ENCODE measurements around the gene P2RY2.

Gene P2RY2

GRCh38 chr11:73193251-73194033 lies 24.6 kb upstream of the P2RY2 start:
- TF ChIP-seq GATA3 (IDR thresholded peaks at IDR 0.05; ENCODE audit: low read depth, low read length) = no peak

GRCh38 chr11:73194034-73194507 lies 24.0 kb upstream of the P2RY2 start:
- no peak for TF ChIP-seq GATA2 (IDR thresholded peaks at IDR 0.05; ENCODE audit: low read depth, low read length)
- no peak for TF ChIP-seq GATA3 (IDR thresholded peaks at IDR 0.05; ENCODE audit: low read depth, low read length)

GRCh38 chr11:73194593-73194992 lies 23.5 kb upstream of the P2RY2 start:
- TF ChIP-seq GATA3 (IDR thresholded peaks at IDR 0.05; ENCODE audit: low read depth, low read length) (no peak), GATA2 (IDR thresholded peaks at IDR 0.05; ENCODE audit: low read depth, low read length) (no peak)

GRCh38 chr11:73195191-73196007 lies 22.7 kb upstream of the P2RY2 start:
- no peak for TF ChIP-seq GATA3 (IDR thresholded peaks at IDR 0.05; ENCODE audit: low read depth, low read length)
- no peak for TF ChIP-seq GATA2 (IDR thresholded peaks at IDR 0.05; ENCODE audit: low read depth, low read length)

- no peak for TF ChIP-seq GATA3 (IDR thresholded peaks at IDR 0.05; ENCODE audit: low read depth, low read length)
- no peak for TF ChIP-seq GATA2 (IDR thresholded peaks at IDR 0.05; ENCODE audit: low read depth, low read length)
Observed at GRCh38 chr11:73196576-73196975, 21.5 kb upstream of the P2RY2 start.

GRCh38 chr11:73197348-73197747 lies 20.7 kb upstream of the P2RY2 start:
- TF ChIP-seq GATA3 (IDR thresholded peaks at IDR 0.05; ENCODE audit: low read depth, low read length) (no peak), GATA2 (IDR thresholded peaks at IDR 0.05; ENCODE audit: low read depth, low read length) (no peak)

GRCh38 chr11:73198677-73199076 lies 19.4 kb upstream of the P2RY2 start:
- TF ChIP-seq GATA3 (IDR thresholded peaks at IDR 0.05; ENCODE audit: low read depth, low read length) = no peak
- TF ChIP-seq GATA2 (IDR thresholded peaks at IDR 0.05; ENCODE audit: low read depth, low read length) = no peak

- no peak for TF ChIP-seq GATA3 (IDR thresholded peaks at IDR 0.05; ENCODE audit: low read depth, low read length)
- no peak for TF ChIP-seq GATA2 (IDR thresholded peaks at IDR 0.05; ENCODE audit: low read depth, low read length)
Observed at GRCh38 chr11:73199446-73199845, 18.6 kb upstream of the P2RY2 start.

GRCh38 chr11:73200256-73200655 lies 17.8 kb upstream of the P2RY2 start:
- TF ChIP-seq GATA3 (IDR thresholded peaks at IDR 0.05; ENCODE audit: low read depth, low read length) = no peak

- TF ChIP-seq GATA2 (IDR thresholded peaks at IDR 0.05; ENCODE audit: low read depth, low read length) (no peak), GATA3 (IDR thresholded peaks at IDR 0.05; ENCODE audit: low read depth, low read length) (no peak)
Observed at GRCh38 chr11:73201249-73201648, 16.8 kb upstream of the P2RY2 start.

- TF ChIP-seq GATA3 (IDR thresholded peaks at IDR 0.05; ENCODE audit: low read depth, low read length) (no peak), GATA2 (IDR thresholded peaks at IDR 0.05; ENCODE audit: low read depth, low read length) (no peak)
Observed at GRCh38 chr11:73201888-73202780, 15.9 kb upstream of the P2RY2 start.

GRCh38 chr11:73203322-73203721 lies 14.8 kb upstream of the P2RY2 start:
- TF ChIP-seq GATA2 (IDR thresholded peaks at IDR 0.05; ENCODE audit: low read depth, low read length) = no peak
- TF ChIP-seq GATA3 (IDR thresholded peaks at IDR 0.05; ENCODE audit: low read depth, low read length) = no peak

GRCh38 chr11:73203790-73204189 lies 14.3 kb upstream of the P2RY2 start:
- no peak for TF ChIP-seq GATA3 (IDR thresholded peaks at IDR 0.05; ENCODE audit: low read depth, low read length)
- TF ChIP-seq GATA2 (IDR thresholded peaks at IDR 0.05; ENCODE audit: low read depth, low read length) = no peak

- TF ChIP-seq GATA2 (IDR thresholded peaks at IDR 0.05; ENCODE audit: low read depth, low read length) (no peak), GATA3 (IDR thresholded peaks at IDR 0.05; ENCODE audit: low read depth, low read length) (no peak)
Observed at GRCh38 chr11:73204711-73205121, 13.4 kb upstream of the P2RY2 start.
